BE2C (cell line): ENCODE data around the gene CABLES2.

ENCODE experiments used
- DNase-seq: peaks from one replicate; pipeline ENCODE4 v3.0.0-alpha.2; 2020
- H3K27me3 ChIP-seq: fragments of 250-450 bp; sonication (Bioruptor Pico); 2 replicates; pipeline ENCODE4 v1.5.1; 2020; ENCODE audit warnings: mild to moderate bottlenecking
- H3K36me3 ChIP-seq: fragments of 250-450 bp; sonication (Bioruptor Pico); 2 replicates; pipeline ENCODE4 v1.5.1; 2020; ENCODE audit warnings: mild to moderate bottlenecking
- H3K4me1 ChIP-seq: fragments of 250-450 bp; sonication (Bioruptor Pico); 2 replicates; pipeline ENCODE4 v1.5.1; 2020
- H3K4me3 ChIP-seq: 2 replicates; pipeline ENCODE4 v1.5.1; 2011; ENCODE audit warnings: low read depth, low read length
- H3K9me3 ChIP-seq: fragments of 250-450 bp; sonication (Bioruptor Pico); 2 replicates; pipeline ENCODE4 v1.5.1; 2020
- CTCF ChIP-seq: IDR thresholded peaks from 2 replicates; pipeline ENCODE4 v1.5.1; 2012; ENCODE audit warnings: mild to moderate bottlenecking, low read depth, low read length

The CABLES2 gene

GRCh38 chr20:62389601-62390087, 17.4 kb downstream of the CABLES2 start:
- no peak for DNase-seq
- TF ChIP-seq CTCF, result no peak
- no peaks in the 10 kb centered on the region for H3K27me3 ChIP-seq
- H3K4me1 ChIP-seq, result no peaks in the 10 kb centered on the region
- peaks cover 27% of the 10 kb centered on the region for H3K36me3 ChIP-seq
- no peak overlapping the region for H3K4me3 ChIP-seq
- H3K9me3 ChIP-seq, result no peaks in the 10 kb centered on the region

GRCh38 chr20:62388839-62389600, 18.1 kb downstream of the CABLES2 start:
- TF ChIP-seq CTCF, result 0 out of 2 replicates have a peak, but pooled peaks have one; percentile 14
- H3K4me3 ChIP-seq, result peak overlapping the region; percentile 100
- no peak for DNase-seq
- no peaks in the 10 kb centered on the region for H3K9me3 ChIP-seq
- no peaks in the 10 kb centered on the region for H3K4me1 ChIP-seq
- H3K36me3 ChIP-seq, result peaks cover 27% of the 10 kb centered on the region
- H3K27me3 ChIP-seq, result no peaks in the 10 kb centered on the region

- no peaks in the 10 kb centered on the region for H3K4me1 ChIP-seq
- peaks cover 27% of the 10 kb centered on the region for H3K36me3 ChIP-seq
- no peak for DNase-seq
Measured at GRCh38 chr20:62387933-62388635, 19.0 kb downstream of the CABLES2 start.

GRCh38 chr20:62387219-62387913, 19.7 kb downstream of the CABLES2 start:
- TF ChIP-seq CTCF, result no peak
- H3K9me3 ChIP-seq, result no peaks in the 10 kb centered on the region
- H3K4me3 ChIP-seq, result peak overlapping the region; percentile 100
- H3K27me3 ChIP-seq, result no peaks in the 10 kb centered on the region
- no peak for DNase-seq
- H3K4me1 ChIP-seq, result 0 out of 2 replicates have a peak, but pooled peaks cover 2% of the 10 kb centered on the region
- H3K36me3 ChIP-seq, result peaks cover 27% of the 10 kb centered on the region

More at GRCh38 chr20:62387933-62388635, 19.0 kb downstream of the CABLES2 start:
- H3K9me3 ChIP-seq, result no peaks in the 10 kb centered on the region
- H3K27me3 ChIP-seq, result no peaks in the 10 kb centered on the region
- no peak for TF ChIP-seq CTCF
- H3K4me3 ChIP-seq, result peak overlapping the region; percentile 100

GRCh38 chr20:62386383-62387218, 20.5 kb downstream of the CABLES2 start, which contains the start of gene RPS21:
Gene RPS21 (plus strand): TSS chr20:62387103. CDS start chr20:62387339, 236 bp downstream.
- peaks cover 30% of the 10 kb centered on the region for H3K36me3 ChIP-seq
- H3K27me3 ChIP-seq, result no peaks in the 10 kb centered on the region
- peak; percentile 96 for DNase-seq
- no peaks in the 10 kb centered on the region for H3K9me3 ChIP-seq
- TF ChIP-seq CTCF, result no peak
- H3K4me1 ChIP-seq, result 0 out of 2 replicates have a peak, but pooled peaks cover 2% of the 10 kb centered on the region
- H3K4me3 ChIP-seq, result peak within 1 kb of the TSS; percentile 100
